Neural crest cell (in vitro differentiated cells): ENCODE results near the gene SPAG16. TPM values are rescaled to one million over a fixed set of nuclear protein-coding genes. Genes with fewer than 3 reads are reported as not detected.

Experiments used
- DNase-seq: peaks from one replicate; pipeline ENCODE4 v3.0.0; 2021; ENCODE audit warnings: low read depth, mixed read lengths, low spot score
- H3K27ac Mint-ChIP-seq: one replicate; pipeline ENCODE4 v1.8.0; 2021; ENCODE audit warnings: mild to moderate bottlenecking, mixed read lengths; ENCODE audit not compliant: unreplicated experiment
- H3K27me3 Mint-ChIP-seq: 2 replicates; pipeline ENCODE4 v1.8.0; 2021; ENCODE audit warnings: low read depth, mild to moderate bottlenecking, mixed read lengths
- H3K36me3 Mint-ChIP-seq: 2 replicates; pipeline ENCODE4 v1.8.0; 2021; ENCODE audit warnings: low read depth, mild to moderate bottlenecking, mixed read lengths
- H3K4me1 Mint-ChIP-seq: 2 replicates; pipeline ENCODE4 v1.8.0; 2021; ENCODE audit warnings: mixed read lengths
- H3K4me3 Mint-ChIP-seq: one replicate; pipeline ENCODE4 v1.8.0; 2021; ENCODE audit warnings: mild to moderate bottlenecking, mixed read lengths
- H3K9me3 Mint-ChIP-seq: 2 replicates; pipeline ENCODE4 v1.8.0; 2021; ENCODE audit warnings: mixed read lengths
- CTCF ChIP-seq: fragments of 200-600 bp; sonication (generic); conservative IDR thresholded peaks from 2 replicates; pipeline ENCODE4 v1.5.0; 2021; ENCODE audit warnings: antibody characterized with exemption, mild to moderate bottlenecking
- total RNA-seq: library from RNA; stranded (reverse); gene quantifications from 2 replicates; pipeline ENCODE4 v1.2.1, GENCODE V29; 2021

The SPAG16 gene
- total RNA-seq, 1 donor from 2014 or later, result 29.0 TPM

DNA sequence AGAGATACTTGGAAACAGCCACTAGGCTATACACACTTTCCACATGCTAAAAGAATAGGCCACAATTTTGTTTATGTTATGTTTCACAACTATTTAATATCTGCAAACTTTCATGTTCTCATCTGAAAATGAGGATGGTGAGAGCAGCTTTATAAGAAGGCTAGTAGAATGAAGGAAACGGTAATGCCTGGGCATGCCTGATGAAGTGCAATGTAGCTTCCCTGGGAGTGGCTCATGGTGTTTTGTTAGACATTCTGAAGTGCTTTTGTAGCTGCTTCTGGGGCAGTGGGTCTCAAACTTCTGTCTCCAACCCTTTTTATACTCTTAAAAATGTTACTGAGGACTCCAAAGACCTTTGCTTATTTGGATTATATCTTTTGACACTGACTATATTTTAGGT is 933.3 kb downstream of the SPAG16 start:
- no peak for TF ChIP-seq CTCF
- Mint-ChIP-seq H3K36me3 (no peaks in the 10 kb centered on the region), H3K4me1 (peaks cover 16% of the 10 kb centered on the region), H3K9me3 (peaks cover 5% of the 10 kb centered on the region), H3K27ac (no peak overlapping the region), H3K27me3 (no peaks in the 10 kb centered on the region), H3K4me3 (no peak overlapping the region)
- no peak for DNase-seq

GRCh38 chr2:214220251-214220650 is 936.0 kb downstream of the SPAG16 start:
- Mint-ChIP-seq H3K4me3 (no peak overlapping the region), H3K36me3 (no peaks in the 10 kb centered on the region), H3K9me3 (peaks cover 5% of the 10 kb centered on the region), H3K27me3 (no peaks in the 10 kb centered on the region), H3K4me1 (peaks cover 13% of the 10 kb centered on the region), H3K27ac (no peak overlapping the region)
- TF ChIP-seq CTCF, result no peak
- DNase-seq, result no peak

GRCh38 chr2:214226061-214226460 is 941.8 kb downstream of the SPAG16 start:
- no peaks in the 10 kb centered on the region for H3K4me1 Mint-ChIP-seq
- no peaks in the 10 kb centered on the region for H3K27me3 Mint-ChIP-seq
- H3K9me3 Mint-ChIP-seq, result no peaks in the 10 kb centered on the region
- no peak for TF ChIP-seq CTCF
- H3K4me3 Mint-ChIP-seq, result no peak overlapping the region
- no peak for DNase-seq
- no peak overlapping the region for H3K27ac Mint-ChIP-seq
- no peaks in the 10 kb centered on the region for H3K36me3 Mint-ChIP-seq

GRCh38 chr2:214232271-214232670 is 948.0 kb downstream of the SPAG16 start:
- no peak overlapping the region for H3K4me3 Mint-ChIP-seq
- TF ChIP-seq CTCF, result no peak
- no peaks in the 10 kb centered on the region for H3K4me1 Mint-ChIP-seq
- no peak for DNase-seq
- H3K36me3 Mint-ChIP-seq, result no peaks in the 10 kb centered on the region
- H3K27me3 Mint-ChIP-seq, result no peaks in the 10 kb centered on the region
- no peak overlapping the region for H3K27ac Mint-ChIP-seq
- peaks cover 3% of the 10 kb centered on the region for H3K9me3 Mint-ChIP-seq

DNA sequence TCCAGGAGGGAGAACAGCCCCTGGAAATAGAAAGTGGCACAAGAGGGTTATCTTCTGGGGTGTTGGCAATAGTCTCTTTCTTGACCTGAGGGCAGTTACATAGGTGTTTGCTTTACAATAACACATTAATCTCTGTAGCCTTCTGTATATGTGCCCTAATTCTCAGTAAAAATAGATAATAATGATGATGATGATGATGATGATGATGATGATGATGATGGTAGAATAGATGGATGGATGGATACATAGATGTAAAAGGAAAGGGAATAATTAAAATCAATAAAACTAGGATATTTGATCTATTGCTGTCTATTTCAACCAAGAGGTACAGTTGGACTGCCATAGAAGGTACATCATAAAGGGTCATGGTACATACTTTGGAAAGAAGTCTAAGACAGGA is 948.9 kb downstream of the SPAG16 start:
- Mint-ChIP-seq H3K4me1 (no peaks in the 10 kb centered on the region), H3K27me3 (no peaks in the 10 kb centered on the region), H3K27ac (no peak overlapping the region), H3K9me3 (peaks cover 3% of the 10 kb centered on the region), H3K36me3 (no peaks in the 10 kb centered on the region), H3K4me3 (no peak overlapping the region)
- TF ChIP-seq CTCF, result no peak
- DNase-seq, result no peak

GRCh38 chr2:214242797-214243196 is 958.5 kb downstream of the SPAG16 start:
- Mint-ChIP-seq H3K27me3 (no peaks in the 10 kb centered on the region), H3K4me1 (peaks cover 7% of the 10 kb centered on the region), H3K27ac (no peak overlapping the region), H3K9me3 (no peaks in the 10 kb centered on the region), H3K36me3 (no peaks in the 10 kb centered on the region), H3K4me3 (no peak overlapping the region)
- DNase-seq, result no peak
- TF ChIP-seq CTCF, result no peak
